Measurements from ENCODE around the gene LTK.

GRCh38 chr15:41513506-41514227 is at the start of gene LTK:
- TF ChIP-seq REST (IDR thresholded peaks at IDR 0.05; ENCODE audit: insufficient read depth in 1 of 2, low read depth in 2 of 2, low read length in 1 of 2) (no peak), POLR2AphosphoS5 (IDR thresholded peaks at IDR 0.05; ENCODE audit: low read depth, low read length) (no peak), TCF7L2 (IDR thresholded peaks at IDR 0.05; ENCODE audit: low read depth, low read length) (no peak), SIN3A (IDR thresholded peaks at IDR 0.05; ENCODE audit: borderline replicate concordance, insufficient read depth, low read depth, low read length) (no peak)
- TF ChIP-seq, protein P1, sequence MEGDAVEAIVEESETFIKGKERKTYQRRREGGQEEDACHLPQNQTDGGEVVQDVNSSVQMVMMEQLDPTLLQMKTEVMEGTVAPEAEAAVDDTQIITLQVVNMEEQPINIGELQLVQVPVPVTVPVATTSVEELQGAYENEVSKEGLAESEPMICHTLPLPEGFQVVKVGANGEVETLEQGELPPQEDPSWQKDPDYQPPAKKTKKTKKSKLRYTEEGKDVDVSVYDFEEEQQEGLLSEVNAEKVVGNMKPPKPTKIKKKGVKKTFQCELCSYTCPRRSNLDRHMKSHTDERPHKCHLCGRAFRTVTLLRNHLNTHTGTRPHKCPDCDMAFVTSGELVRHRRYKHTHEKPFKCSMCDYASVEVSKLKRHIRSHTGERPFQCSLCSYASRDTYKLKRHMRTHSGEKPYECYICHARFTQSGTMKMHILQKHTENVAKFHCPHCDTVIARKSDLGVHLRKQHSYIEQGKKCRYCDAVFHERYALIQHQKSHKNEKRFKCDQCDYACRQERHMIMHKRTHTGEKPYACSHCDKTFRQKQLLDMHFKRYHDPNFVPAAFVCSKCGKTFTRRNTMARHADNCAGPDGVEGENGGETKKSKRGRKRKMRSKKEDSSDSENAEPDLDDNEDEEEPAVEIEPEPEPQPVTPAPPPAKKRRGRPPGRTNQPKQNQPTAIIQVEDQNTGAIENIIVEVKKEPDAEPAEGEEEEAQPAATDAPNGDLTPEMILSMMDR (IDR thresholded peaks at IDR 0.05), result no peak
